Body of pancreas (tissue), 4 donors: ENCODE results near the gene GABPA. TPM values are rescaled to one million over a fixed set of nuclear protein-coding genes. Genes with fewer than 3 reads are reported as not detected.

Experiments used
- ATAC-seq: fragments of 150-250 bp; one replicate; pipeline ENCODE4 v1.9.1; 2016
- DNase-seq, 4 donors: peaks; one replicate each; pipeline ENCODE4 v3.0.0-alpha.2; 2019
- H3K27ac ChIP-seq, 4 donors: fragments of 200-600 bp; sonication (generic); 1 replicate in 3 of 4; 2 replicates in 1 of 4; pipeline versions ENCODE4 v1.5.1 to v1.6.1; 2016 to 2019; ENCODE audit warnings: mild to moderate bottlenecking in 1 of 4, mixed read lengths in 1 of 4, moderate library complexity in 1 of 4
- H3K27me3 ChIP-seq, 2 donors: fragments of 200-600 bp; sonication (generic); one replicate each; pipeline ENCODE4 v1.6.0; 2016; ENCODE audit warnings: mild to moderate bottlenecking in 1 of 2
- H3K36me3 ChIP-seq, 2 donors: fragments of 200-600 bp; sonication (generic); replicated peaks in 1 of 2; 2 replicates each; pipeline ENCODE4 v1.5.1; 2016; ENCODE audit warnings: low read depth in 2 of 2; ENCODE audit not compliant: insufficient read depth in 1 of 2
- H3K4me1 ChIP-seq: fragments of 200-600 bp; sonication (generic); one replicate; pipeline ENCODE4 v1.6.0; 2016
- H3K4me3 ChIP-seq, 2 donors: fragments of 200-600 bp; sonication (generic); 1 replicate in 1 of 2; 2 replicates in 1 of 2; pipeline ENCODE4 v1.5.1; 2016 to 2019
- H3K9me3 ChIP-seq, 3 donors: fragments of 200-600 bp; sonication (generic); 1 replicate in 2 of 3; 2 replicates in 1 of 3; pipeline ENCODE4 v1.5.1; 2016
- CTCF ChIP-seq, 7 experiments: fragments of 450-650 bp in 4 of 7; fragments of 200-600 bp in 3 of 7; sonication (generic) in 3 of 7; IDR thresholded peaks; one replicate each; pipeline ENCODE4 v1.5.1; 2016 to 2019; ENCODE audit warnings: antibody characterized with exemption in 7 of 7
- POLR2A ChIP-seq, 3 donors: fragments of 450-650 bp; IDR thresholded peaks; one replicate each; pipeline ENCODE4 v1.6.1; 2016; ENCODE audit warnings: antibody characterized with exemption in 3 of 3, mild to moderate bottlenecking in 2 of 3
- WGBS, 2 donors: methylation state at CpG; one replicate each; pipeline ENCODE4 v1.1.5; 2017; 5-methylcytosine and 5-hydroxymethylcytosine counted together
- intact Hi-C: fragments of 100-400 bp; cut with DNase I; formaldehyde crosslinking; loops from one replicate; pipeline ENCODE4 v1.15.1; 2023
- total RNA-seq, 2 donors: library from RNA; depleted of rRNA; stranded (reverse); fragments of >200 nt; gene quantifications; one replicate each; pipeline ENCODE4 v1.1.0, GENCODE V29; 2016

The GABPA gene
- total RNA-seq = 10 to 100 TPM in 1 of 2 donors, 1 to 10 TPM in 1; 8.9 to 11.2 TPM

GRCh38 chr21:25734904-25735645 lies at the start of gene GABPA, which contains the start of gene ATP5PF:
GABPA (plus strand) TSS chr21:25734972; CDS start chr21:25741599, 6,627 bp downstream.
ATP5PF (minus strand) TSS chr21:25734904; CDS start chr21:25729794, 5,110 bp downstream.
- TF ChIP-seq POLR2A (IDR thresholded peaks at IDR 0.05) (peak; percentile 16 to 60 (median 50)), CTCF (IDR thresholded peaks at IDR 0.05) (peak in 4 of 7 experiments; percentile 6 to 22 (median 12))
- Histone ChIP-seq H3K36me3 (no peaks in the 10 kb centered on the region), H3K27me3 (no peaks in the 10 kb centered on the region), H3K4me1 (peaks cover 34% of the 10 kb centered on the region), H3K9me3 (no peaks in the 10 kb centered on the region), H3K27ac (peak within 1 kb of the TSS; percentile 95 to 99 (median 98)), H3K4me3 (peak within 1 kb of the TSS; percentile 89 to 97)
- intact Hi-C loops = no loop called here
- DNase-seq (peak; percentile 97 to 98 (median 98)), ATAC-seq (peak; percentile 94)
- 0% methylated on average over 34 to 62 of the region's 64 CpGs for whole genome bisulfite sequencing, 2 donors

GRCh38 chr21:25687787-25688186 lies 47.0 kb upstream of the GABPA start:
- no peak for ATAC-seq
- Histone ChIP-seq H3K9me3 (no peaks in the 10 kb centered on the region), H3K27ac (no peak overlapping the region), H3K4me3 (no peak overlapping the region), H3K4me1 (no peaks in the 10 kb centered on the region), H3K36me3 (no peaks in the 10 kb centered on the region), H3K27me3 (no peaks in the 10 kb centered on the region)
- TF ChIP-seq CTCF (IDR thresholded peaks at IDR 0.05) (no peak), POLR2A (IDR thresholded peaks at IDR 0.05) (no peak)
- intact Hi-C loops = no loop called here
- DNase-seq = no peak
- WGBS, 2 donors = 77 to 88% methylated on average over 4 of the region's 4 CpGs

- no peak overlapping the region for H3K27ac ChIP-seq
- H3K4me3 ChIP-seq = no peak overlapping the region
- H3K36me3 ChIP-seq = no peaks in the 10 kb centered on the region
- intact Hi-C loops = no loop called here
- no peak for DNase-seq
- no peak for TF ChIP-seq POLR2A (IDR thresholded peaks at IDR 0.05)
- TF ChIP-seq CTCF (IDR thresholded peaks at IDR 0.05) = no peak
- no peaks in the 10 kb centered on the region for H3K4me1 ChIP-seq
- no peaks in the 10 kb centered on the region for H3K27me3 ChIP-seq
- peak; percentile 38 for ATAC-seq
- no peaks in the 10 kb centered on the region for H3K9me3 ChIP-seq
- WGBS, 2 donors = 58 to 61% methylated on average over 9 of the region's 9 CpGs
Measured at GRCh38 chr21:25688275-25689155, 46.3 kb upstream of the GABPA start.

GRCh38 chr21:25689226-25689625 lies 45.5 kb upstream of the GABPA start:
- intact Hi-C loops = no loop called here
- no peak for DNase-seq
- H3K9me3 ChIP-seq = no peaks in the 10 kb centered on the region
- TF ChIP-seq POLR2A (IDR thresholded peaks at IDR 0.05) = no peak
- TF ChIP-seq CTCF (IDR thresholded peaks at IDR 0.05) = no peak
- WGBS, 2 donors = 65 to 84% methylated on average over 1 of the region's 1 CpG
- H3K4me3 ChIP-seq = no peak overlapping the region
- H3K27ac ChIP-seq = no peak overlapping the region
- ATAC-seq = no peak
- no peaks in the 10 kb centered on the region for H3K36me3 ChIP-seq
- no peaks in the 10 kb centered on the region for H3K27me3 ChIP-seq
- H3K4me1 ChIP-seq = no peaks in the 10 kb centered on the region
